ENCODE measurements around the gene BBS7.

BBS7 gene

DNA sequence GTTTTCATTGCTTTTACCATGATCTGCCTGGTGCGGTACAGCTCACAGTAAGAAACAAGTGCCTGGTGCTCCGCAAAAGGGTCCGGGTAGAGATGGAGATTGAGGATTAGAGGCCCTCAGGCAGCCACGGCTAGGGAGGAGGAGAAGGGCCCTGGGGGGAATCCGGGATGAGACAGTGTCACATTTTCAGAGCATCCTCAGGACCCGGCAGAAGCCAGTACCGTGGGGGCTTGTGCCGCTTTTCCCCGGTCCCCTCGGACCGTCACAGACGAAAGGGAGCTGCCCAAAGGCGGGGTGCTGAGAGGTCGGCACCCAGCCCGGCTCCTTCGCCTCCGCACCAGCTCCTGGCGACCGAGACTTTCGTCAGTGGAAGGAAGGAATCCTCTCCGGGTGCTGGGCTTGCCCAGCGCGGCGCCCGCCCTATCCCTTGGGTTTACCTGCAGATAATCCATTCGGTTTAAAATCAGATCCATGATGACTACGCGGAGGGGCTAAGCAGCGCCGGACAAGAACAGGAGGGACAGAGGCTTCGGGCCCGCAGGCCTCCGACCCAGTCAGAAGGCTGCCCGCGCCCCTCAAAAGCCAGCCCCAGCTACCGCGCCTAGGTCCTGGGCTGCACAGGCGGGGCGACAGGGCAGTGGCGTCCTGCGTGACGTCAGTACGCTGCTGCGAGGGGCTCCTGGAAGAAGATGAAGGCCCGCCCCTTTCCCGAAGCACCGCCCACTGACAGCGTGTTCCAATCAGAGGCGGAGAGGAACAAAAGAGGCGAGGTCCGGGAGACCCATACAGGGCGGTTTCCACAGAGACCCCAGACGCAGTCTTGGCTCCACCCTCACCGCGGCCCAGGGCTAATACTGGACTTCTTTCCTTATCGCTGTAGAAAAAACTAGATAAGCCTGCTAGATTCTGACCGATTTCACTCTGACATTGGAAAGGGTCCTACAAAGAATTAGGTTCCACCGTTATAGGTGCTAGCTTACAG, at the start of gene BBS7:
TSS of gene BBS7 (minus strand) at position 634 of the 982 bp plus-strand sequence. CDS start at position 473, 161 bp downstream.
- peak; percentile 98 for DNase-seq (ENCODE audit: low spot score)
- TF ChIP-seq, protein P1, sequence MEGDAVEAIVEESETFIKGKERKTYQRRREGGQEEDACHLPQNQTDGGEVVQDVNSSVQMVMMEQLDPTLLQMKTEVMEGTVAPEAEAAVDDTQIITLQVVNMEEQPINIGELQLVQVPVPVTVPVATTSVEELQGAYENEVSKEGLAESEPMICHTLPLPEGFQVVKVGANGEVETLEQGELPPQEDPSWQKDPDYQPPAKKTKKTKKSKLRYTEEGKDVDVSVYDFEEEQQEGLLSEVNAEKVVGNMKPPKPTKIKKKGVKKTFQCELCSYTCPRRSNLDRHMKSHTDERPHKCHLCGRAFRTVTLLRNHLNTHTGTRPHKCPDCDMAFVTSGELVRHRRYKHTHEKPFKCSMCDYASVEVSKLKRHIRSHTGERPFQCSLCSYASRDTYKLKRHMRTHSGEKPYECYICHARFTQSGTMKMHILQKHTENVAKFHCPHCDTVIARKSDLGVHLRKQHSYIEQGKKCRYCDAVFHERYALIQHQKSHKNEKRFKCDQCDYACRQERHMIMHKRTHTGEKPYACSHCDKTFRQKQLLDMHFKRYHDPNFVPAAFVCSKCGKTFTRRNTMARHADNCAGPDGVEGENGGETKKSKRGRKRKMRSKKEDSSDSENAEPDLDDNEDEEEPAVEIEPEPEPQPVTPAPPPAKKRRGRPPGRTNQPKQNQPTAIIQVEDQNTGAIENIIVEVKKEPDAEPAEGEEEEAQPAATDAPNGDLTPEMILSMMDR (IDR thresholded peaks at IDR 0.05): no peak

DNA sequence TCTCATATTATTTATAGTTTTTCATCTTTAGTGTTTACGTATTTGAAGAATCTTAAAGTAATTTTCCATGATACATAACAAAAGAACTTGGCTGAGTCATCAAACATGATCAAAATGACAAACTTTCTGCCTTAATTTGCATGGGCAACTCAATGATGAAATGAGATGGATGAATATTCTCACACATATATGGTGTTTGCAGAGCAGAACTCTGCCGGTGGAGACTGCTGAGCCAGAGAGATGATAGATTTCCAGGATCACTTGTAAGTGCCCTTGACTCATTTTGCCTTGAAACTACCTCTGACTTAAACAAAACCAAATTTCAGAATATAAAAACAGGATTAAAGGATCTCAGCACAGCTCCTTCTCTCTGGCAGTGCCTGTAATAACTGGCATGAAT, 43.4 kb upstream of the BBS7 start:
- TF ChIP-seq, protein P1 (IDR thresholded peaks at IDR 0.05): no peak
- no peak overlapping the region for H3K27ac ChIP-seq
- DNase-seq (ENCODE audit: low spot score): no peak
- H3K4me3 ChIP-seq: no peak overlapping the region

More for the DNA sequence above, at the start of gene BBS7:
- peak within 1 kb of the TSS; percentile 82 for H3K4me3 ChIP-seq
- H3K27ac ChIP-seq: peak within 1 kb of the TSS; percentile 94

DNA sequence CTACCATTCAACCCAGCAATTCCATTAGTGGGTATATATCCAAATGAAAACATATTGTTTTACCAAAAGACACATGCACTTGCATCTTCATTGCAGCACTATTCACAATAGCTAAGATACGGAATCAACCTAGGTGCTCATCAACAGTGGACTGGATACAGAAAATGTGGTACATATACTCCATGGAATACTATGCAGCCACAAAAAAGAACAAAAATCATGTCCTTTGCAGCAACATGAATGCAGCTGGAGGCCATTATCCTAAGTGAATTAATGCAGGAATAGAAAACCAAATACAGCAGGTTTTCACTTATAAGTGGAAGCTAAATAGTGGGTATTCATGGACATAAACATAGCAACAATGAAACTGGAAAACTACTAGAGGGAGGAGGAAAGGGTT, 38.1 kb upstream of the BBS7 start:
- no peak for DNase-seq (ENCODE audit: low spot score)
- H3K27ac ChIP-seq: no peak overlapping the region
- H3K4me3 ChIP-seq: no peak overlapping the region
- TF ChIP-seq, protein P1 (IDR thresholded peaks at IDR 0.05): no peak

- H3K4me3 ChIP-seq: no peak overlapping the region
- H3K27ac ChIP-seq: no peak overlapping the region
- TF ChIP-seq, protein P1 (IDR thresholded peaks at IDR 0.05): peak; percentile 36
- no peak for DNase-seq (ENCODE audit: low spot score)
These were observed 30.1 kb upstream of the BBS7 start for GRCh38 chr4:121900132-121900983.

DNA sequence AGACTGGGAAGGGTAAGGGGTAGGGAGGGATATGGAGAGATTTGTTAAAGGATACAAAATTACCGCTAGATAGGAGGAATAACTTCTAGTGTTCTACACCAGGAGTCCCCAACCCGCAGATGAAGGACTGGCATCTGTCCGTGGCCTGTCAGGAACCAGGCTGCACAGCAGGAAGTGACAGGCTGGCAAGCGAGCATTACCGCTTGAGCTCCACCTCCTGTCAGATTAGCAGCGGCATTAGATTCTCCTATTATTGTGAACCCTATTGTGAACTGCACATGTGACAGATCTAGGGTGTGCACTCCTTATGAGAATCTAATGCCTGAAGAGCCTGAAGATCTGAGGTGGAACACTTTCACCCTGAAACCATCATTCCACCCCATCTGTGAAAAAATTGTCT, 27.9 kb upstream of the BBS7 start:
- no peak overlapping the region for H3K27ac ChIP-seq
- H3K4me3 ChIP-seq: no peak overlapping the region
- DNase-seq (ENCODE audit: low spot score): no peak
- TF ChIP-seq, protein P1 (IDR thresholded peaks at IDR 0.05): no peak

DNA sequence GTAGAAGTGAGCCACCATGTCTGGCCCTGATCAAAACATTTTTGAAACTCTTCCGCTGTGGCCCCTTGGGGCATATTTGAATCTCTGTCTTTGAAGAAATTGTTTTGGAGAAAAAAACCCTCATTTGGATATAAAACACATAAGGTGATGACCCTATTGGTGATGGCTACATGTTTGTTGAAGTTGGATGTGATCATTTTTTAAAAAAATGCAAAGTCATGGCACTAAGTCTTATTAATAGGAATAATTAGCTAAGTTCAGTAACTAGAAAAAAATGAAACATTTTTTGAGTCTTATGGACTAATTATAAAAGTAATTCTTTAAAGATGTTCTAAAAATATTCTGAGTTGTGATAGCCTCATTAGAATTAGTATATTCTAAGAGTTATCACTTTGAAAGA, 17.9 kb upstream of the BBS7 start:
- no peak for DNase-seq (ENCODE audit: low spot score)
- H3K27ac ChIP-seq: no peak overlapping the region
- no peak overlapping the region for H3K4me3 ChIP-seq
- TF ChIP-seq, protein P1 (IDR thresholded peaks at IDR 0.05): no peak
